ENCODE measurements around the gene PMIS2.

PMIS2 gene

GRCh38 chr19:35556846-35557538 is 29.0 kb upstream of the PMIS2 start:
- no peak for DNase-seq (ENCODE audit: low spot score)

DNA sequence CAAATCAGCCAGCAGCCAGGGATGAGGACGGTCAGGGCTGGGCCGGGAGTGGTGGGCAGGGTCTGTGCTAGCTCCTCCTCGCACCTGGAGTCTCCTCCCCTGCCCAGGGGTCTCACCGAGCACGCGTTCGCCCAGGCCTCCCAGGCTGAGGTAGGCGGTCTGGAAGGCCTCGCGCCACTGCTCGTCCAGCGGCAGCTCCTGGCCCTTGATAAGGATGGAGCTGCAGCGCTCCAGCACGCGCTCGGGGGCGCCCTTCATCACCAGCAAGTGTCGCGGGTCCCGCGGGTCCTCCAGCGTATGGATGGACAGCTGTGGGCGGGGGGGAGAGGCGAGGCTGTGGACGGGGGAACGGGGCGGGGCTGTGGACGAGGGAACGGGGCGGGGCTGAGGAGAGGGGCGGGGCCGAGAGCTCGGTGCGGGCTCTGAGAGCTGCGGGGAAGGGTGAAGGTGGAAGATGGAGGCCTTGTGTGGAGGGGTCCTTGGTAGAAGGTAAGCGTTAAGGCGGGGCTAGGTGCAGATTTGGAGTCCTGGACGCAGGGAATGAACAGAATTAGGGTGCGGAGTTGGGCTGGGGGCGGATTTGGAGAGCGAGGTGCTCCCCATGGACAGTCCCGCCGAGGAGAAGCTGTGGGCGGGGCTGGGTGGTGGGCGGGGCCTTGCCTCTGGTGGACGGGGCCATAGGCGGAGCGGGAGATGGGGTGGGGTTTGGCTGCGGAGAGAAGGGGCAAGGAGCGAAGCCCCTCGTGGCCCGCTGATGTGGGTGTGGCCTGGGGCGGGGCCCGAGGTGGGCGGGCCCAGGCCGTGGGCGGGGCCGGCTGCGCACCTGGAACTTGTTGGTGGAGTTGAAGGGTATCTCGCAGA is 28.2 kb upstream of the PMIS2 start:
- DNase-seq (ENCODE audit: low spot score): peak; percentile 35

DNA sequence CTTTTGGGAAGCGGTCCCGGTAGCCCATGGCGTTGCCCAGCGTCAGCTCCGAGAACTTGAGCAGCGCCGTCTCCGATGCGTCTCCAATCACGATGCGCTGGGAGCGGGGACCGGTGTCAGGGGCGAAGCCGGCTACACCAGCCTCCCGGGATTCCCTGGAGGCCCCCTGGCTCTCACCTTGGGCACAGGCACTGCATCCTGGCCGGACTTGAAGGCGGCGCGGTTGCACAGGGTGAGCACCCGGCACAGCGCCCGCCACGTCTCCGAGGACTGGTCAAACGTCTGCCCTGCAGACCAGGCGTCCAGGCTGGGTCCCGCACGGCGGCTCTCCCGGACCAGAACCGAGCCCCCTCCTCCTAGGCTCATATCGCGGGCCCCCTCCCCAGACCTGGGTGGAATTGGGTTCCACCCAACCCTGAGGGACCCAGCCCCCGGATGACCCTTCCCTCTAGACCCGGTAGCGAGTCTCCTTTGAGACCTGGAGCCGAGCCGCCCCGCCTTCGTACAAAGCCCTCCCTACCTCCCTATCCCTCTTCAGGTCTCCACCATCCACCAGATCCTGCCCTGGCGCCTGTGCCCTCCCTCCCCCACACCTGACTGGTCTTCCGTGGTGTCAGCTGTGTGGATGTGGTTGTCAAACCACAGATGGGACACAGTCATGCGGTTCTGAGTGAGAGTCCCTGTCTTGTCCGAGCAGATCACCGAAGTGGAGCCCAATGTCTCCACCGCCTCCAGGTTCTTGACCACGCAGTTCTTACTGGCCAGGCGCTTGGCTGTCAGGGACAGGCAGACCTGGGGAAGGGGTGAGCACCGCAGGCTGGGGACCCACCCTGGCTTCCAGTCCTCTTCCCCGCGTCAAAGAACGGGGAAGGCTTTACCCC is 27.3 kb upstream of the PMIS2 start:
- DNase-seq (ENCODE audit: low spot score): no peak

- no peak for DNase-seq (ENCODE audit: low spot score)
Observed at GRCh38 chr19:35559281-35559659, 26.7 kb upstream of the PMIS2 start.

DNA sequence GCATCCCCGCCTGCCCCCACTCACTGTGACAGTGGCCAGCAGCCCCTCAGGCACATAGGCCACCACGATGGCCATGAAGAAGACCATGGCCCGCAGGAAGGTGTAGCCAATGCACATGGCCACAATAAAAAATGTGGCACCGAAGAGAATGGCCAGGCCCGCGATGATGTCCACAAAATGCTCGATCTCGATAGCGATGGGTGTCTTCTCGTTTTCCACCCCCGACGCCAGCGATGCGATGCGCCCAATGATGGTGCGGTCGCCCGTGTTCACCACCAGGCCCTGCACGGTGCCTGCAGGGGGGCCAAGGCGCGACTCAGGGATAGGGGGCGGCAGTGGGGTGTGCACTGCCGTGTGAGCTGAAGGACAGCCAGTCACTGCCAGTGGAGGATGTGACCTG is 26.2 kb upstream of the PMIS2 start:
- no peak for DNase-seq (ENCODE audit: low spot score)

- DNase-seq (ENCODE audit: low spot score): no peak
Observed at GRCh38 chr19:35560271-35560670, 25.7 kb upstream of the PMIS2 start.

GRCh38 chr19:35560677-35561076 is 25.3 kb upstream of the PMIS2 start:
- no peak for DNase-seq (ENCODE audit: low spot score)

GRCh38 chr19:35561436-35561835 is 24.5 kb upstream of the PMIS2 start:
- no peak for DNase-seq (ENCODE audit: low spot score)

DNA sequence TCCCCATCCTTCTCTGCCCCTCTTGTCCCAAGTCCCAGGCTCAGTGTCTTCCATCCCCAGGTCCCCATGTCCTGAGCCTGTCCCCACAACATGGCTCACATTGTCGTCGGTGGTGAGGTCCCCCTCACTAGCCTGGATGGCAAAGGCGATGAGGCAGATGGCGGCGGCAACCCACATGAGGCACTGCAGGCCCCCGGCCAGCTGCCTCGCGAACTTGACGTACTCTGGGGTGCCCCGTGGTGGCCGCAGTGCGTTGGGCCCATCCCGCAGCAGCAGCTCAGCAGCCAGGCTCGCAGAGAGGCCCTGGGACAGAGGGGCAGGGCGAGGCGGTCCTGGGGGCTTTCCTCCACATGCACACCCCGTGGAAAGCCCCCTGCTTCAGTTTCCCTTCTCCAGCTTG is 23.6 kb upstream of the PMIS2 start:
- DNase-seq (ENCODE audit: low spot score): no peak

DNA sequence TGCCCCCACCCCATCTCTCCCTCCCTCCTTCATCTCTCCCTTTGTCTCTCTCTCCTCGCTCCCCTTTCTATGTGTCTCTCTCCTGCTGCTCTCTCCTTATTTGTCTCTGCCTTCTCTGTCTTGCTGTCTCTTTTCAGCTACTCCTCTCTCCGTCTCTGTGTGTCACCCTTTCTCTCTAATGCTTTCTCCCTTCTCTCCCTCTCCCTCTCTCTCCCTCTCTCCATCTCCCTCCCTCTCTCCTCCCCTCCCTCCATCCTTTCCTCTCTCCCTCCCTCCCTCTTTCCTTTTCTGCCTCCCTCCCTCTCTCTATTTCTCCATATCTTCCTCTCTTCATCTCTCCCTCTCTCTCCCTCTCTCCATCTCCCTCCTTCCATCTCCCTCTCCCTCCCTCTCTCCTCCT is 23.2 kb upstream of the PMIS2 start:
- DNase-seq (ENCODE audit: low spot score): no peak

GRCh38 chr19:35563207-35563829 is 22.7 kb upstream of the PMIS2 start, which contains the start of gene ATP4A:
ATP4A (minus strand) TSS chr19:35563658; CDS start chr19:35563629, 29 bp downstream.
- DNase-seq (ENCODE audit: low spot score): no peak

GRCh38 chr19:35565016-35565856 is 20.7 kb upstream of the PMIS2 start:
- no peak for DNase-seq (ENCODE audit: low spot score)

DNA sequence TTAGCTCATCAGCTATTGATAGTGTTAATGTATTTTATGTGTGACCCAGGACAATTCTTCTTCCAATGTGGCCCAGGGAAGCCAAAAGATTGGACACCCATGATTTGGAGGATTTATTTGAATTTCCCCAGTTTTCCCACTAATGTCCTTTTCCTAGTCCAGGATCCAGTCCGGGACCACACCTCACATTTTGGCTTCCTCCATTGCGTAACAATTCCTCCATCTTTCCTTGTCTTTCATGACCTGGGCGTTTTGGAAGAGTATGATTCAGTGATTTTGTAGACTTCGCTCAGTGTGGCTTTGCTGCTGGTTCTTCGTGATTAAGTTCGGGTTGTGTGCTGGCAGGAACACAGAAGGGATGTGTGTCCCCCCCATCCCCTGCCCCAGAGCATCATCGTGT is 19.2 kb upstream of the PMIS2 start:
- DNase-seq (ENCODE audit: low spot score): no peak

DNA sequence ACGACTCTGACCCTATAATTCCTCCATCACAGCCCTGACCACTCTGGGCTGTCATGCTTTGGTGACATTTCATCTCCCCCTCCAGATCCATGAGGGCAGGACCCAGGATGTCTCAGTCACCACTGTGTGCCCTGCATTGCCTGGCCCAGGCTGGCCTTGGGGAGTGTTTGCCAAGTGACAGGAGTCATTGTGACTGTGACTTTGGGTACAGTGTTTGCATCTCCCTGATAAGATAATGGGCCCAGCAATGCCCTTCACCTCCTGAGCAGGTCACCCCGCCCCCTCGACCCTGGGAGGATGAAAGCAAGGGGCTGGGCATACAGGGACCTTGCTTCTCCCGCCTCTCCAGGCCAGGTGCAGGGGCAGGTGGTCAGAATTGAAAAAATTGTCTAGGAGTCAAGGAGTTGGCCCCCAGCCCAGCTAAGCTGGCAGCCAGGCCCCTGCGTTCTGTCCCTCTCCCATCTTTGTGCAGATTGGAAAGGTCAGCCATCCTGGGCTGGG is 16.6 kb upstream of the PMIS2 start:
- DNase-seq (ENCODE audit: low spot score): no peak

DNA sequence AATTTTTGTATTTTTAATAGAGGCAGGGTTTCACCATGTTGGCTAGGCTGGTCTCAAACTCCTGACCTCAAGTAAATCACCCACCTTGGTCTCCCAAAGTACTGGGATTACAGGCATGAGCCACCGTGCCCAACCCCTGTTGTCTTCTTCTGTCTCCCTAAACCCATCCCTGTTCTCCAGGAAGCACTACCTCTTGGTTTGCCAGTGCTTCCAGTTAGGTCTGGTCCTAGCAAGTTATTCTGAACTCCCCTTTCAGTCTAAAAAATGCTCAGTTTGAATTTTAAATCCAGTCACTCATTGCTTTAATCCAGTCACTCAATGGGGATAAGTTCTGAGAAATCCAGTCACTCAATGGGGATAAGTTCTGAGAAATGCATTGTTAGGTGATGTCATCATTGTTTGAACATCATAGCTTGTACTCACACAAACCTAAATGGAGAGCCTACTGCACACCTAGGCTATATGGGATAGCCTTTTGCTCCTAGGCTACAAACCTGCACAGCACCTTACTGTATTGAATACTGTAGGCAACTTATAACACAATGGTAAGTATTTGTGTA is 14.5 kb upstream of the PMIS2 start:
- no peak for DNase-seq (ENCODE audit: low spot score)

DNA sequence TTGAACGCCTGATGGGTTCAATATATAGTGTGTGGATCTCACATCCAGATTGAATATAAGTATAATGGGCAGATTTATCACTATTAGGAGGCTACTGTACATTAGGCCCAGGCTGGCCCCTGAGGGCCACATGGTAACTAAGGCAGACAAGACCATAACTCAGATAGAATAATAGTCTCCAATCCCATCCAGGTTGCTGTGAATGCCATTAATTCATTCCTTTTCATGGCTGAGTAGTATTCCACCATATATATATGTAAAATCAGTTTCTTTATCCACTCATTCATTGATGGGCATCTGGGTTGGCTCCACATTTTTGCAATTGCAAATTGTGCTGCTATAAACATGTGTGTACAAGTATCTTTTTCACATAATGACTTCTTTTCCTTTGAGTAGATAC is 8.1 kb upstream of the PMIS2 start:
- no peak for DNase-seq (ENCODE audit: low spot score)

DNA sequence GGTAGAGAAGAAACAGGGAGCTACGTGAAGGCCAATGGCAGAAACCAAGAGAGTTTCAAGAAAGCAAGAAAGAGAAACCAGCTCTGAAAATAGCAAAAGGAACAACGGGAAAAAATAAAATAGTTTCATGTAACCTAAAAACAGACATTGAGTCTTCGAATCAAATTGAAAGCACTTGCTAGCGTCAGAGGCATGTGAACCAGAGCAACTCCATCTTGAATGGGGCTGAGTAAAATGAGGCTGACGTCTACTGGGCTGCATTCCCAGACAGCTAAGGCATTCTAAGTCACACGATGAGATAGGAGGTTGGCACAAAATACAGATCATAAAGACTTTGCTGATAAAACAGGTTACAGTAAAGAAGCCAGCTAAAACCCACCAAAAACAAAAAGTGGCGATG is 7.3 kb upstream of the PMIS2 start:
- no peak for DNase-seq (ENCODE audit: low spot score)

GRCh38 chr19:35582760-35583159 is 3.2 kb upstream of the PMIS2 start:
- no peak for DNase-seq (ENCODE audit: low spot score)

GRCh38 chr19:35587321-35587720 is 1.3 kb downstream of the PMIS2 start:
- DNase-seq (ENCODE audit: low spot score): no peak

DNA sequence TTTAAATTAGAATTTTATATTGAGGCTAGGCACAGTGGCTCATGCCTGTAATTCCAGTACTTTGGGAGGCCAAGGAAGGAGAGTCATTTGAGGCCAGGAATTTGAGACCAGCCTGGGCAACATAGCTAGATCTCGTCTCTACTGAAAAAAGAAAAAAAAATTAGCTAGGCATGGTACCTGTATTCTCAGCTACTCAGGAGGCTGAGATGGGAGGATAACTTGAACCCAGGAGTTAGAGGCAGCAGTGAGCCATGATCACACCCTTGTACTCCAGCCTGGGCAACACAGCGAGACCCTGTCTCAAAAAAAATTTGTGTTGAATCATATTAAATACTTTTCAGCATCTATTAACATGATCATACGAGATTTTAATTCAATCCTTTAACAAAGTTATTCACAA is 4.9 kb downstream of the PMIS2 start:
- DNase-seq (ENCODE audit: low spot score): no peak

DNA sequence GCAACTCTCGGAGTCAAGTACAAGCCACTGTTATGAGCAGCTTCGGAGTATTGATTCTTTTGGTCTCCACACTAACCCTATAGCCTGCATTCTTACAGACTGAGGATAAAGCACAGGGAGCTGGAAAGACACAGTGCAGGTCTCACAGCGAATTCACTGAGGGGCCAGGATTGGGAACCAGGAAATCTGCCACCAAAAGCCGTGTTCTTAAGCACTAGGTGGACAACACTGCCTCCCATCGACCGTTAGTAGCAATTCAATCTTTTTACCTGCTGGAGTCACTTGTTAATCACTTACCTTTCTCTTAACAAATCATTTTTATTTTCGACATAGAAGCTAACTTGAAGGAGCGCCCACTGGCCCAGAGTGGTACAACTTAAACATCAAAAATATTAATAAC is 6.3 kb downstream of the PMIS2 start:
- DNase-seq (ENCODE audit: low spot score): peak; percentile 31

All from AG08395 (cell line).